Measurements from ENCODE around the gene ARPC1B.
A peak's percentile ranks its signal among the peaks of the same experiment; 100 is the strongest.

Gene ARPC1B

DNA sequence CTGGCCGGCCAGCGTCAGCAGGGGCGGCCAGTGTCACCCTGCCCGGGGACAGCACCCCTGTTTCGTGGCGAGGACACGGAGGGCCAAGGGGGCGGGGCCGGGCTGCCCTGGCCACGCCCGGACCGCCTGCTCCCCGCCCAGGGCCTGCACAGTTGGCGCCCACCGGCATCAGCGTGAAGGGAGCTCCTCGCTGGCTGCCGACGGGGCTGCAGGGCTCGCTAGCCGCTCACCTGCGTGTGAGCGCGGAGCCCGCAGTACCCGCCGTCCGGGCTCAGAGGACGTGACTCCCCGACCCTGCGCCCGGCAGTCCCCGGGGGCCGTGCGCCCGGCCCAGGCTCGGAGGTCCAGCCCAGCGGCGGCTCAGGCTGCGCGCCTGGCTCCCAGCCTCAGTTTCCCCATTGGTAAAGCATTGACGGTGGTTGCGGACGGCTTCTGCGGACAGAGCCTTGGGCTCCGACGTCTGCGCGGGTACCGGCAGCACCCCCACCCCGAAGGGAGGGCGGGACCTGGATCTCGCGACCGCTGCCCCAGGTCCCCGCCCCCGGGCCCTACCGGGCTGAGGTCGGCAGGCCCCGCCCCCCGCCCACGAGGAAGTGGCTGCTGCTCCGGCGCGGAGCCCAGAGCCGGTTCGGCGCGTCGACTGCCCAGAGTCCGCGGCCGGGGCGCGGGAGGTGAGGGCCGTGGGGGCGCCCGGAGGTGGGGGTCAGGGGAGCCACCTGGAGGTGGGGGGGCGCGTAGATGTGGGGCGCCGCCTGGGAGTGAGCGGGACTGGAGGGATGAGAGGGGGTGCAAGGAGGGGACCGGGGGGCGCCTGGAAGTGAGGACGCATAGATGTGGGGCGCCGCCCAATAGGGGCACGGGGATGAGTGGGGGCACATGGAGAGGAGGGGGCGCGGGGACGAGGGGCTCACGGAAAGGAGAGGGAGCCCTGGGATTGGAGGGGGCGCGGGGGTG lies at the start of gene ARPC1B:
Gene ARPC1B, plus strand, starts transcription at position 620 of the 954 bp plus-strand sequence. CDS start 10,985 bp downstream, outside the sequence.
- H3K4me3 ChIP-seq (ENCODE audit: low read depth, low read length), result peak within 1 kb of the TSS; percentile 63
- DNase-seq (ENCODE audit: low read depth), result peak; percentile 94
- TF ChIP-seq, protein P1, sequence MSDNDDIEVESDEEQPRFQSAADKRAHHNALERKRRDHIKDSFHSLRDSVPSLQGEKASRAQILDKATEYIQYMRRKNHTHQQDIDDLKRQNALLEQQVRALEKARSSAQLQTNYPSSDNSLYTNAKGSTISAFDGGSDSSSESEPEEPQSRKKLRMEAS (IDR thresholded peaks at IDR 0.05; ENCODE audit: low read depth, low read length), result peak; percentile 31; the same call in 1 of the 2 replicates
- TF ChIP-seq, protein P2, sequence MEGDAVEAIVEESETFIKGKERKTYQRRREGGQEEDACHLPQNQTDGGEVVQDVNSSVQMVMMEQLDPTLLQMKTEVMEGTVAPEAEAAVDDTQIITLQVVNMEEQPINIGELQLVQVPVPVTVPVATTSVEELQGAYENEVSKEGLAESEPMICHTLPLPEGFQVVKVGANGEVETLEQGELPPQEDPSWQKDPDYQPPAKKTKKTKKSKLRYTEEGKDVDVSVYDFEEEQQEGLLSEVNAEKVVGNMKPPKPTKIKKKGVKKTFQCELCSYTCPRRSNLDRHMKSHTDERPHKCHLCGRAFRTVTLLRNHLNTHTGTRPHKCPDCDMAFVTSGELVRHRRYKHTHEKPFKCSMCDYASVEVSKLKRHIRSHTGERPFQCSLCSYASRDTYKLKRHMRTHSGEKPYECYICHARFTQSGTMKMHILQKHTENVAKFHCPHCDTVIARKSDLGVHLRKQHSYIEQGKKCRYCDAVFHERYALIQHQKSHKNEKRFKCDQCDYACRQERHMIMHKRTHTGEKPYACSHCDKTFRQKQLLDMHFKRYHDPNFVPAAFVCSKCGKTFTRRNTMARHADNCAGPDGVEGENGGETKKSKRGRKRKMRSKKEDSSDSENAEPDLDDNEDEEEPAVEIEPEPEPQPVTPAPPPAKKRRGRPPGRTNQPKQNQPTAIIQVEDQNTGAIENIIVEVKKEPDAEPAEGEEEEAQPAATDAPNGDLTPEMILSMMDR (IDR thresholded peaks at IDR 0.05; ENCODE audit: low read depth, low read length), result no peak
- TF ChIP-seq POLR2A (IDR thresholded peaks at IDR 0.05; ENCODE audit: extremely low read depth, insufficient read length) (no peak), MYC (IDR thresholded peaks at IDR 0.05; ENCODE audit: low read depth, low read length) (peak; percentile 57)

- TF ChIP-seq, protein P1 (IDR thresholded peaks at IDR 0.05; ENCODE audit: low read depth, low read length), result no peak
- no peak for TF ChIP-seq MYC (IDR thresholded peaks at IDR 0.05; ENCODE audit: low read depth, low read length)
- TF ChIP-seq, protein P2 (IDR thresholded peaks at IDR 0.05; ENCODE audit: low read depth, low read length), result no peak
- TF ChIP-seq POLR2A (IDR thresholded peaks at IDR 0.05; ENCODE audit: extremely low read depth, insufficient read length), result no peak
- peak overlapping the region; percentile 98 for H3K4me3 ChIP-seq (ENCODE audit: low read depth, low read length)
- DNase-seq (ENCODE audit: low read depth), result no peak
These were observed 49.5 kb upstream of the ARPC1B start for GRCh38 chr7:99325001-99325493.

DNA sequence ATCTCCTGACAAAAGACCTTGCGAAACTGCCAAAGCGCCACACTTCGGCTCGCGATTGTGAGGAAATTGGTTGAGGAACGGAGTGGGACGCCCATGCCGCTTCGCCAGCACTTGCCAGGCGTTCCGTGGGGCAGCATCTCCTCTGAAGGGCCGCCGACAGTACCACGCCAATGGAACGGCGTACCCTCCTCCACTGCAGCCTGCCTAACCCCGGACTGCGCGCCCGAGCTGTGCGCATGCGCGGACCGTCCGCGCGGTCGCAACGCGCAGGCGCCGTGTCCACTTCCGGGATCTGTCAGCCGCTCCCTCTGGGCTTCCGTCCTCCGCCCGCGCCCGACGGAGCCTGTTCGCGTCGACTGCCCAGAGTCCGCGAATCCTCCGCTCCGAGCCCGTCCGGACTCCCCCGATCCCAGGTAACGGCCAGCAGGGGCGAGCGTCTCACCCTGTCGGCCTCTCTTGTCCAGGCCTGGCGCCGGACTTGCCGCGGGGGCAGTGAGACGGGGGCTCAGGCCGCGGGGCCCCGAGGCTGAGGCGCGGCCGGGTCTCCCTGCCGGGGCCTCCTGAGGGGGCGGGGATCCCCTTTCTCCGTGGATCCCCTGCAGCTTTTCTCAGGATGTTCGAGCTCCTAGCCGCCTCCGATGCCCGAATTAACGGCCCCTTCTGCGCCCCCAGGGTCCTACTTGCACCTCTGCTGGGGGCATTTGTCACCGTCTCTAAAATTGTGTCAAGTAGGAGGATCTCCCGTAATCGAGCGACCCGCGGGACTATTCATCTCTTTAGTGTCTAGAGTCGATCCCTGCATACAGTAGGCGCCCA lies 48.7 kb upstream of the ARPC1B start, which contains the start of gene ARPC1A:
Gene ARPC1A, plus strand, starts transcription at position 307 of the 816 bp plus-strand sequence. CDS start 7,456 bp downstream, outside the sequence.
- peak within 1 kb of the TSS; percentile 98 for H3K4me3 ChIP-seq (ENCODE audit: low read depth, low read length)
- DNase-seq (ENCODE audit: low read depth), result peak; percentile 96
- TF ChIP-seq, protein P2 (IDR thresholded peaks at IDR 0.05; ENCODE audit: low read depth, low read length), result no peak
- TF ChIP-seq POLR2A (IDR thresholded peaks at IDR 0.05; ENCODE audit: extremely low read depth, insufficient read length) (peak; percentile 99), MYC (IDR thresholded peaks at IDR 0.05; ENCODE audit: low read depth, low read length) (peak; percentile 86)
- TF ChIP-seq, protein P1 (IDR thresholded peaks at IDR 0.05; ENCODE audit: low read depth, low read length), result peak; percentile 74

DNA sequence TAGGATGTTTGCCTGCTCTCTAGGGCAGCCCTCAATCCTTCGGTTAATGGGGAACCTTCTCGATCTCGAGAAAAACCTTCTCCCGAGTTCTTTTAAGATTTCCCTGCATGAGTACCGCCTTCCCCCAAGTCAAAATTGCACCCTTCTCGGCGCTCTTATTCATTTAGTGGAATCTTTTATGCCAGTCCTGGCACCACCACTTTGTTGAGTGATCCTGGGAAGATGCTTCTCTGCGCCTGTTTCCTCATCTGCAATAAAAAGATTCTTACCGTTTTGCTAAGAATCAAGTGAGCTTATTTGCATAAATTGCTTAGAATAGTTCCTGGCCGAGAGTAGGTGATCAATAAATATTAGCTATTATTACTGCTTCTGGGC lies 48.1 kb upstream of the ARPC1B start:
- no peak for DNase-seq (ENCODE audit: low read depth)

More for the DNA sequence above, 48.1 kb upstream of the ARPC1B start:
- H3K4me3 ChIP-seq (ENCODE audit: low read depth, low read length), result peak overlapping the region; percentile 98
- TF ChIP-seq, protein P1 (IDR thresholded peaks at IDR 0.05; ENCODE audit: low read depth, low read length), result no peak
- TF ChIP-seq MYC (IDR thresholded peaks at IDR 0.05; ENCODE audit: low read depth, low read length) (no peak), POLR2A (IDR thresholded peaks at IDR 0.05; ENCODE audit: extremely low read depth, insufficient read length) (no peak)
- TF ChIP-seq, protein P2 (IDR thresholded peaks at IDR 0.05; ENCODE audit: low read depth, low read length), result no peak

All from NB4 (cell line).